Bronchial epithelial cell (primary cell): ENCODE measurements around the gene CFD. TPM values are rescaled to one million over a fixed set of nuclear protein-coding genes. Genes with fewer than 3 reads are reported as not detected.

Source experiments
- DNase-seq: peaks from one replicate; pipeline ENCODE4 v3.0.0-alpha.2; 2010; ENCODE audit warnings: low read depth
- FAIRE-seq: peaks from 2 replicates; lab custom pipeline; 2011; peaks lifted over from hg19 to GRCh38; lab: Jason Lieb, UNC
- H3K27me3 ChIP-seq: 2 replicates; pipeline ENCODE4 v1.5.1; 2011; ENCODE audit warnings: low read length; ENCODE audit not compliant: control insufficient read depth, insufficient read depth
- H3K36me3 ChIP-seq: 2 replicates; pipeline ENCODE4 v1.5.1; 2011; ENCODE audit warnings: low read length; ENCODE audit not compliant: control insufficient read depth, insufficient read depth
- H3K4me3 ChIP-seq: 2 replicates; pipeline ENCODE4 v1.5.1; 2011; ENCODE audit warnings: mild to moderate bottlenecking, low read depth, low read length, control low read depth
- total RNA-seq: library from RNA; depleted of rRNA; stranded (reverse); fragments of >200 nt; gene quantifications from 2 replicates; pipeline ENCODE4 v1.2.1, GENCODE V29; 2014
- TF ChIP-seq, protein P1 (sequence below): IDR thresholded peaks from 2 replicates; pipeline ENCODE4 v1.5.1; 2011; ENCODE audit warnings: mild to moderate bottlenecking, moderate library complexity, low read length, control low read depth, inconsistent platforms; ENCODE audit not compliant: insufficient read depth, severe bottlenecking

CFD gene
- total RNA-seq = 1.2 and 4.2 TPM in 2 replicates

- peak within 1 kb of the TSS; percentile 36 for H3K4me3 ChIP-seq
- H3K27me3 ChIP-seq = no peaks in the 10 kb centered on the region
- H3K36me3 ChIP-seq = no peaks in the 10 kb centered on the region
- TF ChIP-seq, protein P1, sequence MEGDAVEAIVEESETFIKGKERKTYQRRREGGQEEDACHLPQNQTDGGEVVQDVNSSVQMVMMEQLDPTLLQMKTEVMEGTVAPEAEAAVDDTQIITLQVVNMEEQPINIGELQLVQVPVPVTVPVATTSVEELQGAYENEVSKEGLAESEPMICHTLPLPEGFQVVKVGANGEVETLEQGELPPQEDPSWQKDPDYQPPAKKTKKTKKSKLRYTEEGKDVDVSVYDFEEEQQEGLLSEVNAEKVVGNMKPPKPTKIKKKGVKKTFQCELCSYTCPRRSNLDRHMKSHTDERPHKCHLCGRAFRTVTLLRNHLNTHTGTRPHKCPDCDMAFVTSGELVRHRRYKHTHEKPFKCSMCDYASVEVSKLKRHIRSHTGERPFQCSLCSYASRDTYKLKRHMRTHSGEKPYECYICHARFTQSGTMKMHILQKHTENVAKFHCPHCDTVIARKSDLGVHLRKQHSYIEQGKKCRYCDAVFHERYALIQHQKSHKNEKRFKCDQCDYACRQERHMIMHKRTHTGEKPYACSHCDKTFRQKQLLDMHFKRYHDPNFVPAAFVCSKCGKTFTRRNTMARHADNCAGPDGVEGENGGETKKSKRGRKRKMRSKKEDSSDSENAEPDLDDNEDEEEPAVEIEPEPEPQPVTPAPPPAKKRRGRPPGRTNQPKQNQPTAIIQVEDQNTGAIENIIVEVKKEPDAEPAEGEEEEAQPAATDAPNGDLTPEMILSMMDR = no peak
- DNase-seq = no peak
- no peak for FAIRE-seq
Observed at GRCh38 chr19:858868-859843, at the start of gene CFD. TSS of gene CFD (plus strand) at chr19:859664. CDS start at chr19:859690, 26 bp downstream.

DNA sequence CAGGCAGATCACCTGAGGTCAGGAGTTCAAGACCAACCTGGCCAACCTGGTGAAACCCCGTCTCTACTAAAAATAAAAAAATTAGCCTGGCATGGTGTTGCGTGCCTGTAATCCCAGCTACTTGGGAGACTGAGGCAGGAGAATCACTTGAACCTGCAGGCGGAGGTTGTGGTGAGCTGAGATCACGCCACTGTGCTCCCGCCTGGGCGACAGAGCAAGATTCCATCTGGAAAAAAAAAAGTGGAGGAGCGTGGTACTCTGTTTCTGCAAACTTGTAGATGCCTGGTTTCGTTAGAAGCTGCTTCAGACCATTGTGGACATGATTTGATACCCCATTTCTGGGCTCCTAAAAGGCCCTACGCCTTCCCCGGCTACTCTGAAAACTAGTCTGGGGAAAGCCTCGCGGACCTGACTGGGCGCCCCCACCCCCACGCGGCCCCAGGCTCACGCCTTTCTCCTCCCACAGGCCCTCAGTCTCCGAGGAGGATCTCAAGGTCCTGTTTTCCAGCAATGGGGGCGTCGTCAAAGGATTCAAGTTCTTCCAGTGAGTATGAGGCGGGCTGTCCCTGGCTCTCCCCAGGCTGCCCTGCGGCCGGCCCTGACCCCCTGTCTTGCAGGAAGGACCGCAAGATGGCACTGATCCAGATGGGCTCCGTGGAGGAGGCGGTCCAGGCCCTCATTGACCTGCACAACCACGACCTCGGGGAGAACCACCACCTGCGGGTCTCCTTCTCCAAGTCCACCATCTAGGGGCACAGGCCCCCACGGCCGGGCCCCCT is 49.2 kb upstream of the CFD start:
- Histone ChIP-seq H3K27me3 (no peaks in the 10 kb centered on the region), H3K4me3 (no peak overlapping the region), H3K36me3 (peaks cover 26% of the 10 kb centered on the region)
- no peak for DNase-seq
- no peak for FAIRE-seq
- TF ChIP-seq, protein P1 = no peak

- peaks cover 23% of the 10 kb centered on the region for H3K36me3 ChIP-seq
- TF ChIP-seq, protein P1 = no peak
- DNase-seq (no peak), FAIRE-seq (no peak)
- no peaks in the 10 kb centered on the region for H3K27me3 ChIP-seq
- no peak overlapping the region for H3K4me3 ChIP-seq
Observed at GRCh38 chr19:810883-811489, 48.5 kb upstream of the CFD start.

GRCh38 chr19:811506-812048 is 47.9 kb upstream of the CFD start:
- no peak for DNase-seq
- FAIRE-seq = no peak
- TF ChIP-seq, protein P1 = no peak
- no peak overlapping the region for H3K4me3 ChIP-seq
- peaks cover 23% of the 10 kb centered on the region for H3K36me3 ChIP-seq
- H3K27me3 ChIP-seq = no peaks in the 10 kb centered on the region

DNA sequence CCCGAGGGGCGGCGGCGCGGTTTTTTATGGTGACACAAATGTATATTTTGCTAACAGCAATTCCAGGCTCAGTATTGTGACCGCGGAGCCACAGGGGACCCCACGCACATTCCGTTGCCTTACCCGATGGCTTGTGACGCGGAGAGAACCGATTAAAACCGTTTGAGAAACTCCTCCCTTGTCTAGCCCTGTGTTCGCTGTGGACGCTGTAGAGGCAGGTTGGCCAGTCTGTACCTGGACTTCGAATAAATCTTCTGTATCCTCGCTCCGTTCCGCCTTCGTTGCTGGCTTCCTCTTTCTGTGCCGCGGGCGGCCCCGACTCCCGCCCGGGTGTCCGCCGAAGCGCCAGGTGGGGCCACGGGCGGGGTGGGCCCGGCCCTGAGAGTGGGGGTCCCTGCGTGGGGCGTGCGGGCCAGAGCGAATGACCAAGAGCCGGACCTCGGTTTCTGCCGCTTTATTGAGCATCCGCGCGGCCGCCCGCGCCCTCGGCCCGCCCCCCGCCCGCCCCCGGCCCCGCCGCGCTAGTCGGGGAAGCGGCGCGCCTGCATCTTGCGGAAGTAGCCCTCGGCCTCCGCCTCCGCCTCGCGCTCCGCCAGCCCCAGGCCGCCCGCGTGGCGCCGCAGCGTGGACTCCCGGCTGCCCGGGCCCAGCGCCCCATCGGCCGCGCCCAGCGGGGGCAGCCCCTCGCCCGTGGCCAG is 47.3 kb upstream of the CFD start:
- FAIRE-seq (no peak), DNase-seq (no peak)
- no peak overlapping the region for H3K4me3 ChIP-seq
- H3K27me3 ChIP-seq = no peaks in the 10 kb centered on the region
- peaks cover 19% of the 10 kb centered on the region for H3K36me3 ChIP-seq
- TF ChIP-seq, protein P1 = no peak
